Esophagus muscularis mucosa (tissue), 4 donors: Measurements from ENCODE around the gene TTLL12. TPM values are rescaled to one million over a fixed set of nuclear protein-coding genes. Genes with fewer than 3 reads are reported as not detected.

Experiments used
- DNase-seq: peaks from one replicate; pipeline ENCODE4 v3.0.0-alpha.2; 2017; ENCODE audit errors: extremely low spot score
- H3K27ac ChIP-seq, 4 donors: fragments of 200-600 bp; sonication (generic); replicated peaks in 1 of 4; 1 replicate in 3 of 4; 2 replicates in 1 of 4; pipeline ENCODE4 v1.5.1; 2016 to 2019; ENCODE audit warnings: mild to moderate bottlenecking in 1 of 4
- H3K27me3 ChIP-seq, 4 donors: fragments of 200-600 bp; sonication (generic); one replicate each; pipeline versions ENCODE4 v1.5.1 to v1.6.0; 2016 to 2019
- H3K36me3 ChIP-seq, 4 donors: fragments of 200-600 bp; sonication (generic); one replicate each; pipeline ENCODE4 v1.5.1; 2016 to 2019
- H3K4me1 ChIP-seq, 4 donors: fragments of 200-600 bp; sonication (generic); one replicate each; pipeline ENCODE4 v1.5.1; 2016 to 2019
- H3K4me3 ChIP-seq, 4 donors: fragments of 200-600 bp; sonication (generic); 1 replicate in 2 of 4; 2 replicates in 2 of 4; pipeline ENCODE4 v1.5.1; 2016 to 2019; ENCODE audit warnings: mild to moderate bottlenecking in 4 of 4, moderate library complexity in 1 of 4
- H3K9me3 ChIP-seq, 4 donors: fragments of 200-600 bp; sonication (generic); 1 replicate in 3 of 4; 2 replicates in 1 of 4; pipeline ENCODE4 v1.5.1; 2016 to 2019
- EP300 ChIP-seq: sonication (generic); formaldehyde crosslinking; IDR thresholded peaks from one replicate; pipeline ENCODE4 v1.6.1; 2017; ENCODE audit warnings: antibody characterized with exemption
- POLR2A ChIP-seq: fragments of 450-650 bp; IDR thresholded peaks from one replicate; pipeline ENCODE4 v1.6.1; 2017; ENCODE audit warnings: antibody characterized with exemption, moderate library complexity, mild to moderate bottlenecking, low read depth
- POLR2AphosphoS5 ChIP-seq, 2 donors: sonication (generic); formaldehyde crosslinking; IDR thresholded peaks; one replicate each; pipeline ENCODE4 v1.6.1; 2017; ENCODE audit warnings: antibody characterized with exemption in 2 of 2
- WGBS: methylation state at CpG from one replicate; pipeline ENCODE4 v1.1.5; 2018; 5-methylcytosine and 5-hydroxymethylcytosine counted together
- intact Hi-C: fragments of 100-400 bp; cut with DNase I; formaldehyde crosslinking; loops from one replicate; pipeline ENCODE4 v1.15.1; 2023
- total RNA-seq, 4 donors: library from RNA; depleted of rRNA; stranded (reverse); fragments of >200 nt; gene quantifications; one replicate each; pipeline versions ENCODE4 v1.1.0 to v1.2.1, GENCODE V29; 2016
- TF ChIP-seq, protein P1 (sequence below), 3 experiments: fragments of 200-600 bp in 2 of 3; fragments of 450-650 bp in 1 of 3; sonication (generic) in 2 of 3; IDR thresholded peaks; one replicate each; pipeline ENCODE4 v1.5.1; 2017 to 2019; ENCODE audit warnings: antibody characterized with exemption in 3 of 3, mild to moderate bottlenecking in 2 of 3, moderate library complexity in 1 of 3

TTLL12 gene
- total RNA-seq, 4 donors from 2014 or later = 19.9 to 32.8 (median 28.0) TPM

DNA sequence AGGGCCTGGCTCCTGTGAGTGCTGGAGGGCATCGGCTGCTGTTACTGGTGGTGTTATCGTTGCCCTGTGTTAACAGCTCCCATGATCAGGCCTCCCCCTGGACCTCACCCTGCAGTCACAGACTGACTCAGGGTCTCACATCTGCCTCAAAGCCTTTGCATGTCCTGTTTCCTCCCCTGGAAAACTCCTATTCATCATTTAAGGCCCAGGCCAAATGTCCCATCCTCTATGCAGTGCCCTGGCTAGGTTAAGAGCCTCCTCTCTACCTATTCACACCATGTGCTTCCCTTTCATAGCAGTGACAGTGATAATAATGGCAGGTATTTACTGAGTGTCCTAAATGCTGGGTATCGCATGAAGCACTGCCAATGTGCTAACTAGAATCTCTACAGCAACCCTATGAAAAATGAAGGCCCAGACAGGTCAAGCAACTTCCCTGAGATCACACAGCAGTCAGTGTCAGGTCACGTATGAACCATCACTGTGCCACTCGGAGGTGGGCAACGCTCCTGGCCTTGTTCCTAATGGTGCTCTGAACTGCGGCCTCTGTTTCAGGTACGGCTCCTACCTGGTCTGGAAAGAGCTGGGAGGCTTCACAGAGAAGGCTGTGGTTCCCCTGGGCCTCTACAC lies 26.3 kb downstream of the TTLL12 start:
- Histone ChIP-seq H3K27me3 (no peaks in the 10 kb centered on the region), H3K36me3 (peaks cover 0 to 44% (median 34%) of the 10 kb centered on the region in 4 donors), H3K9me3 (no peaks in the 10 kb centered on the region), H3K4me1 (peaks cover 17 to 61% (median 31%) of the 10 kb centered on the region in 4 donors), H3K4me3 (no peak overlapping the region), H3K27ac (no peak overlapping the region)
- intact Hi-C loops = no loop called here
- DNase-seq = no peak
- TF ChIP-seq POLR2A (no peak), POLR2AphosphoS5 (IDR thresholded peaks at IDR 0.05) (no peak), EP300 (no peak)
- TF ChIP-seq, protein P1, sequence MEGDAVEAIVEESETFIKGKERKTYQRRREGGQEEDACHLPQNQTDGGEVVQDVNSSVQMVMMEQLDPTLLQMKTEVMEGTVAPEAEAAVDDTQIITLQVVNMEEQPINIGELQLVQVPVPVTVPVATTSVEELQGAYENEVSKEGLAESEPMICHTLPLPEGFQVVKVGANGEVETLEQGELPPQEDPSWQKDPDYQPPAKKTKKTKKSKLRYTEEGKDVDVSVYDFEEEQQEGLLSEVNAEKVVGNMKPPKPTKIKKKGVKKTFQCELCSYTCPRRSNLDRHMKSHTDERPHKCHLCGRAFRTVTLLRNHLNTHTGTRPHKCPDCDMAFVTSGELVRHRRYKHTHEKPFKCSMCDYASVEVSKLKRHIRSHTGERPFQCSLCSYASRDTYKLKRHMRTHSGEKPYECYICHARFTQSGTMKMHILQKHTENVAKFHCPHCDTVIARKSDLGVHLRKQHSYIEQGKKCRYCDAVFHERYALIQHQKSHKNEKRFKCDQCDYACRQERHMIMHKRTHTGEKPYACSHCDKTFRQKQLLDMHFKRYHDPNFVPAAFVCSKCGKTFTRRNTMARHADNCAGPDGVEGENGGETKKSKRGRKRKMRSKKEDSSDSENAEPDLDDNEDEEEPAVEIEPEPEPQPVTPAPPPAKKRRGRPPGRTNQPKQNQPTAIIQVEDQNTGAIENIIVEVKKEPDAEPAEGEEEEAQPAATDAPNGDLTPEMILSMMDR (IDR thresholded peaks at IDR 0.05) = no peak
- 94% methylated on average over 7 of the region's 8 CpGs for WGBS

DNA sequence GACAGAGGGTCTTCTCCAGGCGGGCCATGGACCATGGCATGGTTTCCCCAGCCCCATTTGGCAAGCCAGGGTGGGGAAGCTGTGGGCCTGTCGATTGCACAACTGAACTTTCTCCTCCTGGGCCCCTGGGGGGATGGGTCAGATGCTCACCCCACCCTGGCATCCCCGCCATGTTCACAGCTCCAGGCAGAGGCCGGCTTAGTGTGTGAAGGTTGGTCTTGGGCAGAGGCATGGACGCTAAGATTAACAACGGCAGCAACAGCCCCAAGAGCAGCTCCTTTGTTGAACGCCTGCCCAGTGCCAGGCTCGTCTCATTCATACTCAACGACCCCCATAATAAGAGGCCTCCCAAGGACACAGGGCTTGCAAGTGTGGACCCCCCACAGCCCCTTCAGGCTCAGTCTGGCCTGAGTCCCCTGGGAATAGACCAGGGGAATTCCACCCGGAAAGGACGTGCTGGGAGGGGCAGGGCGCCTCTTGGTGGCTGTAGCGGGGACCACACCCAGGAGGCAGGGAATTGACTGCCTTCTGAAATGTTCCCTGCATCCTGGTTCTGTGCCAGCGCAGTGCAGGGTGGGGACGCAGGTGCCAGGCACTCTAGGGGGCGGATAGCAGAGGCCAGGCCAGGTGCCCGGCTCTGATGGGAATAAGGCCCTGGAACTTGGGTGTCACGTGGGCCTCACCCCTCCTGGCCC lies 27.3 kb downstream of the TTLL12 start:
- WGBS = 72% methylated on average over 8 of the region's 18 CpGs
- Histone ChIP-seq H3K4me1 (peaks cover 17 to 59% (median 35%) of the 10 kb centered on the region in 4 donors), H3K27me3 (no peaks in the 10 kb centered on the region), H3K9me3 (no peaks in the 10 kb centered on the region), H3K27ac (no peak overlapping the region), H3K36me3 (peaks cover 0 to 44% (median 36%) of the 10 kb centered on the region in 4 donors), H3K4me3 (no peak overlapping the region)
- no peak for DNase-seq
- TF ChIP-seq POLR2A (no peak), EP300 (no peak)
- TF ChIP-seq, protein P1 (IDR thresholded peaks at IDR 0.05) = peak in 1 of 3 experiments; percentile 18
- intact Hi-C loops = no loop called here

DNA sequence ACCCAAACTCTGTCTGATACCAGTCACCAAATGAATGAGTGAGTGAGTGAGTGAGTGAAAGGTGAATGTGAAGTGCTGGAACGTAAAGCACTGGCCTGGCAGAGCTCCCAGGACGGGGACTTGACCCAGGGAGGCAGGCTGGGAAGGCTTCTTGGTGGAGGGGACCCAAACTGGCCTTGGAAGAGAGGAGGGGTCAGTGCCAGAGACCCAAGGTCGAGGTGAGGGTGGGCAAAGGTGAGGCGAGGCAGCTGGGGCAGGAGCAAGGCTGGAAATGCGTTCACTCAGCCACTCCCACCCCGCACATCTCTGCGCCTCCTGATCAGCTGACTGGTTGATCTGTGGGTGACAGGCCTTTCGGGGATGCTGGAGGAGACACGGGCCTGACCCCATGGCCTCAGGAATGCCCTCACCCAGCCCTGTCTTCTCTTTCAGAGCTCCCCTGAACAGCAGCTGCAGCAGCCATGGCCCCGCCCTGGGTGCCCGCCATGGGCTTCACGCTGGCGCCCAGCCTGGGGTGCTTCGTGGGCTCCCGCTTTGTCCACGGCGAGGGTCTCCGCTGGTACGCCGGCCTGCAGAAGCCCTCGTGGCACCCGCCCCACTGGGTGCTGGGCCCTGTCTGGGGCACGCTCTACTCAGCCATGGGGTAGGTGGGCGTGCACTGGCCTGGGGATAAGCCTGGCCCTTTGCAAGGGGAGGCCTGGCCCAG lies 28.0 kb downstream of the TTLL12 start:
- H3K36me3 ChIP-seq = peaks cover 0 to 44% (median 36%) of the 10 kb centered on the region in 4 donors
- H3K4me3 ChIP-seq = no peak overlapping the region
- TF ChIP-seq EP300 (no peak), POLR2A (no peak), POLR2AphosphoS5 (IDR thresholded peaks at IDR 0.05) (no peak)
- TF ChIP-seq, protein P1 (IDR thresholded peaks at IDR 0.05) = no peak
- intact Hi-C loops = no loop called here
- H3K27me3 ChIP-seq = no peaks in the 10 kb centered on the region
- H3K27ac ChIP-seq = no peak overlapping the region
- no peaks in the 10 kb centered on the region for H3K9me3 ChIP-seq
- 84% methylated on average over 10 of the region's 24 CpGs for WGBS
- H3K4me1 ChIP-seq = peaks cover 16 to 56% (median 35%) of the 10 kb centered on the region in 4 donors
- DNase-seq = no peak

DNA sequence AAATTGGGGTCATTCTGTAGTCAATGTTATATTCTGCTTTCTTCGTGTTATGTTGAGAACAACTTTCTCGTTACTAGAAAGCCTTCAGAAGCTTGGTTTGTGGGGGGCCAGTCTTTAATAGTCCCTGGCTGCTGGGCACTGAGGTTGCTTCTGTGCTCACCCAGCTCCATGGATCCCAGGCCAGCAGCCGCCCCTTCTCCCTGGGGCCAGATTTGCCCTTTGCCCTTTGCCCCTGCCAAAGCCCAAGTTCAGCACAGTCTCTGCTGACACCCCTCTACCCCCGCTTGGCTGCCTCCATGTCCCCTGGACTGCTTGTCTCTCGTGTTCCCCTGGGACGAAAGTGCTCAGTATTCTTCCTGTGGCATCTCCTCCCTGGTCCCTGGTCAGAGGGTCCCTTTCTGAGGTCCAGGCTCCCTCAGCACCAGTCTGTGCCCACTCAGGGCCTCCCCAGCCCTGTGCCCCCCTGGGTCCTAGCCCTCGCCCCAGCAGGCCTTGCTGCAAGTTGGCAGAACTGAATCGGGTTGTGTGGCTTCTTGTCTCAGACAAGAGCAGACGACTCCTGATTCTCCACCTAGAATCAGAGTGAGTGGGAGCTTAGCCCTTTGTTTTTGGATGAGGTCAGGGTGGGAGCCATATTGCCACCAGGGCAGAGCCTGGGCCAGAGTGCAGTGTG lies 28.9 kb downstream of the TTLL12 start:
- DNase-seq = no peak
- Histone ChIP-seq H3K9me3 (no peaks in the 10 kb centered on the region), H3K36me3 (peaks cover 0 to 40% (median 32%) of the 10 kb centered on the region in 4 donors), H3K4me3 (no peak overlapping the region), H3K27ac (no peak overlapping the region), H3K27me3 (no peaks in the 10 kb centered on the region), H3K4me1 (peaks cover 9 to 52% (median 33%) of the 10 kb centered on the region in 4 donors)
- intact Hi-C loops = no loop called here
- TF ChIP-seq, protein P1 (IDR thresholded peaks at IDR 0.05) = no peak
- TF ChIP-seq POLR2AphosphoS5 (IDR thresholded peaks at IDR 0.05) (no peak), POLR2A (no peak), EP300 (no peak)
- 82% methylated on average over 6 of the region's 9 CpGs for WGBS
